BE2C (cell line): ENCODE data around the gene SMIM5. TPM values are rescaled to one million over a fixed set of nuclear protein-coding genes. Genes with fewer than 3 reads are reported as not detected.

Experiments
- DNase-seq: peaks from one replicate; pipeline ENCODE4 v3.0.0-alpha.2; 2020
- H3K27me3 ChIP-seq: fragments of 250-450 bp; sonication (Bioruptor Pico); 2 replicates; pipeline ENCODE4 v1.5.1; 2020; ENCODE audit warnings: mild to moderate bottlenecking
- H3K36me3 ChIP-seq: fragments of 250-450 bp; sonication (Bioruptor Pico); 2 replicates; pipeline ENCODE4 v1.5.1; 2020; ENCODE audit warnings: mild to moderate bottlenecking
- H3K4me1 ChIP-seq: fragments of 250-450 bp; sonication (Bioruptor Pico); 2 replicates; pipeline ENCODE4 v1.5.1; 2020
- H3K4me3 ChIP-seq: 2 replicates; pipeline ENCODE4 v1.5.1; 2011; ENCODE audit warnings: low read depth, low read length
- H3K9me3 ChIP-seq: fragments of 250-450 bp; sonication (Bioruptor Pico); 2 replicates; pipeline ENCODE4 v1.5.1; 2020
- polyA plus RNA-seq: library from polyadenylated mRNA; unstranded; fragments of >200 nt; gene quantifications from one replicate; pipeline ENCODE4 v1.2.1, GENCODE V29; 2012; ENCODE audit warnings: low read depth, missing spikeins; ENCODE audit not compliant: insufficient read length, insufficient read depth
- TF ChIP-seq, protein P1 (sequence below): IDR thresholded peaks from 2 replicates; pipeline ENCODE4 v1.5.1; 2012; ENCODE audit warnings: mild to moderate bottlenecking, low read depth, low read length

SMIM5 gene, protein sequence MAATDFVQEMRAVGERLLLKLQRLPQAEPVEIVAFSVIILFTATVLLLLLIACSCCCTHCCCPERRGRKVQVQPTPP
- 0.46 TPM for polyA plus RNA-seq

DNA sequence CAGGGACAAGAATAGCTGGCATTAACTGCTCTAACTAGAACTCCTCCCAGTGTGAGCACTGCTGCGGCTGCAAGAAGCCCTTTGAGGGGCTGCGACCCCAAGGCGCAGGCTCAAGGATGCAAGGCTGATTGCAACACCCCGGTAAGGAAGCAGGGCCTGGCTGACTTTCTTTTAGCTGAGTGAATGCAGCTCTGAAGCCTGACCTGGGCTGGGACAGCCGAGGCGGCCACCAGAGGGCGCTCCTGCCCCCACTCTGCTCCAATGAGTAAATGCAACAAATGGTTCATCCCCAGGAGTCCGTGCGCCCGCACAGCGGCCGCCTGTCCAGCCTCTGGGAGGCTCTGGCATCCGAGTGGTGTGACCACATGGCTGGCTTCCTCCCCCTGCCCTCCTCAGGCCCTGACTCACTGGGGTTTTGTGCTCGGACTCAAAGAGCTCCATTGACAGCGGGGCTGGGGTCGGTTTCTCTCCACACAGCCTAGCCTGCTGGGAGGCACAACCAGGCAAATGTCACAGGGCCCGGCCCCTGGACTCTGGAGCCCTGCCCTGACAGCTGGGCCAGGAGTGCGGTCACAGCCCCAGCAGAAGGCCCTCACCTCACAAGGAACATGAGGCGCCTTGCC, at the start of gene SMIM5:
Gene SMIM5, plus strand, starts transcription at position 572 of the 623 bp plus-strand sequence. CDS start 6,768 bp downstream, outside the sequence.
- Histone ChIP-seq H3K4me1 (peaks cover 11% of the 10 kb centered on the region), H3K27me3 (no peaks in the 10 kb centered on the region), H3K36me3 (no peaks in the 10 kb centered on the region), H3K9me3 (no peaks in the 10 kb centered on the region), H3K4me3 (peak within 1 kb of the TSS; percentile 19; the same call in 1 of the 2 replicates)
- DNase-seq, result peak; percentile 90
- TF ChIP-seq, protein P1, sequence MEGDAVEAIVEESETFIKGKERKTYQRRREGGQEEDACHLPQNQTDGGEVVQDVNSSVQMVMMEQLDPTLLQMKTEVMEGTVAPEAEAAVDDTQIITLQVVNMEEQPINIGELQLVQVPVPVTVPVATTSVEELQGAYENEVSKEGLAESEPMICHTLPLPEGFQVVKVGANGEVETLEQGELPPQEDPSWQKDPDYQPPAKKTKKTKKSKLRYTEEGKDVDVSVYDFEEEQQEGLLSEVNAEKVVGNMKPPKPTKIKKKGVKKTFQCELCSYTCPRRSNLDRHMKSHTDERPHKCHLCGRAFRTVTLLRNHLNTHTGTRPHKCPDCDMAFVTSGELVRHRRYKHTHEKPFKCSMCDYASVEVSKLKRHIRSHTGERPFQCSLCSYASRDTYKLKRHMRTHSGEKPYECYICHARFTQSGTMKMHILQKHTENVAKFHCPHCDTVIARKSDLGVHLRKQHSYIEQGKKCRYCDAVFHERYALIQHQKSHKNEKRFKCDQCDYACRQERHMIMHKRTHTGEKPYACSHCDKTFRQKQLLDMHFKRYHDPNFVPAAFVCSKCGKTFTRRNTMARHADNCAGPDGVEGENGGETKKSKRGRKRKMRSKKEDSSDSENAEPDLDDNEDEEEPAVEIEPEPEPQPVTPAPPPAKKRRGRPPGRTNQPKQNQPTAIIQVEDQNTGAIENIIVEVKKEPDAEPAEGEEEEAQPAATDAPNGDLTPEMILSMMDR, result peak; percentile 93

DNA sequence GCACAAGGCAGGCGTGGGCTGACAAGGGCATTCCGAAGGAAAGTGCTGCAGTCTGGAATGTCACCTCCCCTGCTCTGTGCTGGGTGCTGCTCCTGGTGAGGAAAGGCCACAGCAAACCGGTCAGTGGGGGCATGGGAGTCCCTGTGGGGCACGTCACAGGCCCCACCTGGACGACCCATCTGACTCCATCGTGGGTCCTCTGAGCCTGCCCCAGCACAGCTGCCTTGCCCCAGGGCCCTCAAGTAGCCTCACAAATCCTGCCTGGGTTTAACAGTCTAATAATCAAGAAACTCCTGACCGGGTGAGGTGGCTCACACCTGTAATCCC, 48.4 kb upstream of the SMIM5 start:
- no peaks in the 10 kb centered on the region for H3K4me1 ChIP-seq
- H3K9me3 ChIP-seq, result no peaks in the 10 kb centered on the region
- no peak for DNase-seq
- no peak overlapping the region for H3K4me3 ChIP-seq
- TF ChIP-seq, protein P1, result no peak
- no peaks in the 10 kb centered on the region for H3K36me3 ChIP-seq
- H3K27me3 ChIP-seq, result no peaks in the 10 kb centered on the region

DNA sequence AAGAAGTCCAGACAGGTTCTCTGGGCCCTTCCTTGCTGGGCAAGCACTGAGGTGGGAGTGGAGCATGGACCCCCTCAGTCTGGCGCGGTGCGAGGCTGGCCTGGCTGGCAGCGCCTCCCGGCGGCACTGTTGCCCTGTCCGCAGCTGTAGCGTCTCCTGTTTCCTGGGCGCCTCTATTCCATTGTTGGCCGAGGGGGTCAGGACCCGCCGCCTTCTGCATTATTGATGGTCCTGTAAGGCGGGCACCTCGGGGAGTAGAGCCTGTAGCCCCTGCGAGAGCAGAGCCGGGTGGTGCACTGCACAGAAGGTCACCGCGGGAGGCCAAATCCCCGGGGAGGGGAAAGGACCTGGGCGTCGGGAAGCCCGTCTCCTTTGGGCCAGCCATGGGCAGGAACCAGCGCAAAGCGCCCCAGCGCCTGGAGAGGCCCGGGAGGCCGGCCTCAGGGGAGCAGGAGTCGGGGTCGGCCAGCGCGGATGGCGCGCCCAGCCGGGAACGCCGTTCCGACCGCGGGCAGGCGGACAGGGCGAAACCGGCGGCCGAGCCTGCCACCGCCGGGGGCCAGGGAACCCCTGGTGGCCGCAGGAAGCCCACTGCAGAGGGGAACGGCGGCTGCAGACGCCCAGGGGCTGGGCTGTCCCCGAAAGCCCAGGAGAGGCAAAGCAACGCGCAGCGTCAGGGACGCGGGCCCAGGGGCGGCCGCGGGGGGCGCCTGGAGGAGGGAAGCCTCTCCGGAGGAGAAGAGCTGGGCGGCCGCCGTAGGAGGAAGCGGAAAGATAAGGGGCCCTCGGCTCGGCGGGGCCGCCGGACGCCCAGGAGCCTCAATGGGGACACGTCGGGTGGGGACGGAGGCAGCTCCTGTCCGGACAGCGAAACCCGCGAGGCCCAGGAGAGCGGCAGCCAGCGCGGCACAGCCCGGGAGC, 45.3 kb upstream of the SMIM5 start, which contains the start of gene MYO15B:
Gene MYO15B, plus strand, starts transcription at position 126 of the 921 bp plus-strand sequence. Its CDS starts 258 bp downstream, at position 384.
- H3K9me3 ChIP-seq, result no peaks in the 10 kb centered on the region
- H3K36me3 ChIP-seq, result no peaks in the 10 kb centered on the region
- no peak for DNase-seq
- H3K4me3 ChIP-seq, result no peak within 1 kb of the TSS
- H3K4me1 ChIP-seq, result no peaks in the 10 kb centered on the region
- H3K27me3 ChIP-seq, result no peaks in the 10 kb centered on the region
- TF ChIP-seq, protein P1, result no peak

DNA sequence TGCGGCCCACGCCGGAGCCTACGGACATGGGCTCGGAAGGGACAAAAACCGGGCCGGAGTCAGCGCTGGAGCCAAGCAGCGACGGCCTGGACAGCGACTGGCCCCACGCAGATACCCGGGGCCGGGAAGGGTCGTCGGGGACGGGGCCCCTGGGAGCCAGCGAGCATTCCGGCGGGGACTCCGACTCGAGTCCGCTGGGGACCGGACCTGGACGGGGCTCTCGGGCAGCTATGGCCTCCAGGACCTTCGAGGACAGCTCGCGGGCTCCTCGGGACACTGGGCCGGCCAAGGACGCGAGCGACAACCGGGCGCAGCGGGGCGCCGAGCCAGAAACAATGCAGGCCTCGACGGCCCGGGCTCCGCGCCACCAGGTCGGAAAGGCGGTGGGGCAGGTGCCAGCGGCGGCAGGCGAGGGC, 44.6 kb upstream of the SMIM5 start:
- Histone ChIP-seq H3K9me3 (no peaks in the 10 kb centered on the region), H3K36me3 (no peaks in the 10 kb centered on the region), H3K4me1 (no peaks in the 10 kb centered on the region), H3K4me3 (no peak overlapping the region), H3K27me3 (no peaks in the 10 kb centered on the region)
- TF ChIP-seq, protein P1, result no peak
- no peak for DNase-seq

DNA sequence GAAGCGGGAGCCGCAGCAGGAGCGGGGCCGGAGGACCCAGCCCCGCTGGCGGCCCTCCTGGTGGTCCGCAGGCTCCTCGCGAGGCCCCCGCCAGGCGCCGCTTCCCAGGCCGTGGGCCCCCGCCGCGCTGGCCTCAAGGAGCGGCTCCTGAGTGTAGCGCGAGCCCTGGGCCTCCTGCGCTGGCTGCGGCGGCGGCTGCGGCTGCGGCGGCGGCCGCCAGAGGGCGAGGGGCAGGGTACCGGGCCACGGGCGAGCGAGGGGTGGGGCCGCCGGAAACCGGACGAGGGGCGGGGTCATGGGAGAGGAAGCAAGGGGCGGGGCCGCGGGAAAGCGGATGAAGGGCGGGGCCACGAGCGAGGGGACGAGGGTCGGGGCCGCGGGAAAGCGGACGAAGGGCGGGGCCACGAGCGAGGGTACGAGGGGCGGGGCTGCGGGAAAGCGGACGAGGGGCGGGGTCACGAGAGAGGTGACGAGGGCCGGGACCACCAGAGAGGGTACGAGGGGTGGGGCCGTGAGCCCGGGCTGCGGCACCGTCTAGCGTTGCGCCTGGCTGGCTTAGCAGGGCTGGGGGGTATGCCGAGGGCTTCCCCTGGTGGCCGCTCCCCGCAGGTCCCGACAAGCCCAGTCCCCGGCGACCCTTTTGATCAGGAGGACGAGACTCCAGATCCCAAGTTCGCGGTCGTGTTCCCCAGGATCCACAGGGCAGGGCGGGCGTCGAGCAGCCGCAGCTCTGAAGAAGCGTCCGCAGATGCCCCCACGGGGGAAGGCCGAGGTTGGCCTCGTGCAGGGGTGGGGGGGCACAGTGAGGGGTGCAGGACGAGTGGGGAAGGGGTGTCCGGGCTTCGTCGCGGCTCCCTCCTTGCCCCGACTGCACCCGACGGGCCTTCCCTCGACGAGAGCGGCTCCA, 44.0 kb upstream of the SMIM5 start:
- Histone ChIP-seq H3K4me3 (peak overlapping the region; percentile 51), H3K4me1 (no peaks in the 10 kb centered on the region), H3K27me3 (no peaks in the 10 kb centered on the region), H3K9me3 (no peaks in the 10 kb centered on the region), H3K36me3 (no peaks in the 10 kb centered on the region)
- TF ChIP-seq, protein P1, result peak; percentile 32
- DNase-seq, result peak; percentile 99
